ENCODE results near the gene ALPL. TPM values are rescaled to one million over a fixed set of nuclear protein-coding genes. Genes with fewer than 3 reads are reported as not detected.

Gene ALPL
- polyA plus RNA-seq, 2 of the 4 experiments (the other 2 are of a cell fraction): 0.06 to 0.31 TPM

- DNase-seq (ENCODE audit: low read depth in 1 of 2, low spot score in 1 of 2) (peak; percentile 39 to 70), ATAC-seq (peak; percentile 85 to 91), FAIRE-seq (no peak)
- ChIA-PET POLR2A (no interaction called here), CTCF (interaction anchor here (0.6 to 3.6 kb wide), 9 partner anchors 22 to 847 kb away, joined by 3 to 17 read pairs (median 3); no protein-coding TSS in a partner anchor)
- Histone ChIP-seq H3K4me1 (no peaks in the 10 kb centered on the region), H3K4me3 (no peak overlapping the region), H3K27ac (no peak overlapping the region), H3K9me3 (no peaks in the 10 kb centered on the region), H3K4me2 (no peak overlapping the region)
- TF ChIP-seq EHMT2 (IDR thresholded peaks at IDR 0.05; ENCODE audit: low read depth) (no peak), CTCF (IDR thresholded peaks at IDR 0.05) (peak; percentile 55), ZFP36 (IDR thresholded peaks at IDR 0.05; ENCODE audit: borderline replicate concordance, partially characterized antibody) (peak; percentile 93), SMC3 (IDR thresholded peaks at IDR 0.05) (peak; percentile 56; the same call in 2 of the 3 replicates), ELK1 (IDR thresholded peaks at IDR 0.05; ENCODE audit: low read depth, low read length) (no peak), CEBPB (IDR thresholded peaks at IDR 0.05) (no peak), MAZ (IDR thresholded peaks at IDR 0.05; ENCODE audit: borderline replicate concordance, low read depth, low read length) (no peak), GATA3 (IDR thresholded peaks at IDR 0.05; ENCODE audit: borderline replicate concordance) (no peak), MAX (IDR thresholded peaks at IDR 0.05) (no peak), RAD21 (conservative IDR thresholded peaks at IDR 0.05 in 1 of 2, IDR thresholded peaks at IDR 0.05 in 1 of 2) (peak; percentile 71 to 76), FOSB (CRISPR knock-in tag; IDR thresholded peaks at IDR 0.05) (no peak), ATOH8 (CRISPR knock-in tag; IDR thresholded peaks at IDR 0.05; ENCODE audit: low read depth) (no peak)
- WGBS (ENCODE audit: missing lambda C conversion rate): 12% methylated on average over 6 of the region's 11 CpGs
These were observed 64.8 kb downstream of the ALPL start for GRCh38 chr1:21573971-21574465.

GRCh38 chr1:21574466-21575151 lies 65.4 kb downstream of the ALPL start:
- ATAC-seq: peak; percentile 6 to 41; a peak in 3 of 6 replicates
- DNase-seq (ENCODE audit: low read depth in 1 of 2, low spot score in 1 of 2): no peak
- Histone ChIP-seq H3K9me3 (no peaks in the 10 kb centered on the region), H3K4me2 (no peak overlapping the region), H3K4me3 (no peak overlapping the region), H3K4me1 (peaks cover 3% of the 10 kb centered on the region; the same call in 2 of the 3 replicates), H3K27ac (no peak overlapping the region)
- ChIA-PET POLR2A (no interaction called here), CTCF (interaction anchor here (0.8 to 3.6 kb wide), 8 partner anchors 21 to 408 kb away, joined by 3 to 17 read pairs (median 4); no protein-coding TSS in a partner anchor)
- TF ChIP-seq GATA3 (IDR thresholded peaks at IDR 0.05; ENCODE audit: borderline replicate concordance) (no peak), CHD4 (IDR thresholded peaks at IDR 0.05; ENCODE audit: borderline replicate concordance) (no peak), CBX2 (IDR thresholded peaks at IDR 0.05; ENCODE audit: borderline replicate concordance, low read depth) (no peak), RCOR1 (IDR thresholded peaks at IDR 0.05; ENCODE audit: low read depth, low read length) (no peak), MAZ (IDR thresholded peaks at IDR 0.05; ENCODE audit: borderline replicate concordance, low read depth, low read length) (no peak), FOSB (CRISPR knock-in tag; IDR thresholded peaks at IDR 0.05) (no peak), EP300 (IDR thresholded peaks at IDR 0.05) (no peak), HDAC2 (IDR thresholded peaks at IDR 0.05) (no peak), NPAS2 (CRISPR knock-in tag; IDR thresholded peaks at IDR 0.05; ENCODE audit: borderline replicate concordance) (no peak), ESRRA (IDR thresholded peaks at IDR 0.05; ENCODE audit: borderline replicate concordance, low read length) (no peak), HOXA7 (CRISPR knock-in tag; IDR thresholded peaks at IDR 0.05) (no peak), ZSCAN20 (CRISPR knock-in tag; IDR thresholded peaks at IDR 0.05) (no peak), RARB (CRISPR knock-in tag; IDR thresholded peaks at IDR 0.05) (no peak)
- 75% methylated on average over 7 of the region's 31 CpGs for WGBS (ENCODE audit: missing lambda C conversion rate)
- FAIRE-seq: no peak

Measured in A549 (cell line).